Central memory CD8-positive, alpha-beta T cell (primary cell): ENCODE results near the gene AKR1C8.
"Not testable (repeated sequence)": the region's sequence is repeated elsewhere in the genome, so short reads cannot be mapped to it uniquely, and the experiment has no call there.

Experiments used
- ATAC-seq: fragments of 150-1000 bp; cut with Tn5 transposase; replicated peaks from 2 replicates; pipeline ENCODE4 v1.10.0; 2022; ENCODE audit warnings: mild to moderate bottlenecking, moderate FRiP score, moderate number of reproducible peaks; ENCODE audit not compliant: poor library complexity, severe bottlenecking; ENCODE audit errors: extremely low read depth
- DNase-seq, 2 donors: peaks; one replicate each; pipeline ENCODE4 v3.0.0; 2021; ENCODE audit warnings: low spot score in 2 of 2
- H3K27ac Mint-ChIP-seq: one replicate; pipeline ENCODE4 v1.8.0; 2022; ENCODE audit warnings: low read depth, mild to moderate bottlenecking, moderate library complexity, mixed read lengths
- H3K27me3 Mint-ChIP-seq: one replicate; pipeline ENCODE4 v1.8.0; 2022; ENCODE audit warnings: mixed read lengths
- H3K36me3 Mint-ChIP-seq: one replicate; pipeline ENCODE4 v1.8.0; 2022; ENCODE audit warnings: mild to moderate bottlenecking, moderate library complexity, mixed read lengths; ENCODE audit not compliant: insufficient read depth
- H3K4me1 Mint-ChIP-seq: one replicate; pipeline ENCODE4 v1.8.0; 2022; ENCODE audit warnings: mixed read lengths
- H3K4me3 Mint-ChIP-seq: one replicate; pipeline ENCODE4 v1.8.0; 2022; ENCODE audit warnings: mild to moderate bottlenecking, moderate library complexity, mixed read lengths
- H3K9me3 Mint-ChIP-seq: one replicate; pipeline ENCODE4 v1.8.0; 2022; ENCODE audit warnings: mixed read lengths

AKR1C8 gene

DNA sequence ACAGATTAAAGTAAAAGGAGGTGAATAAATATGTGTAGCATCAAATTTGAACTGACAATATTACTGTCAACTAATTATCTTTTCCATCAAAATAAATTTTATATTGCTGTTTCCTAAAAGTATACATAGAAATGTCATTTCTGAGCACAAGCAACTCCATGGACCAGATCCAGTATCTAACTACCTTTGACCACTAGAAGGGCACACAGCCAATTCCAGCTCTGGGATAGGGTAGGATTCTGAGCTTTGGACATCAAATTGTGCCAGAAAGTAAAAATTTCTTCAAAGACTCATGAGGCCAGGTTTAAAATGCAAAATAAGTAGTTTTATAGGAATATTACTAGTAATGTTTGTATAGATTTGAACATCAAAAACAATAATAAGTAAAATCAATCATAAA lies 61.1 kb downstream of the AKR1C8 start:
- no peak for ATAC-seq
- DNase-seq, result no peak
- Mint-ChIP-seq H3K4me1 (no peaks in the 10 kb centered on the region), H3K27ac (no peak overlapping the region), H3K4me3 (no peak overlapping the region), H3K36me3 (no peaks in the 10 kb centered on the region), H3K27me3 (no peaks in the 10 kb centered on the region), H3K9me3 (peaks cover 11% of the 10 kb centered on the region)

GRCh38 chr10:5119997-5120396 lies 65.0 kb downstream of the AKR1C8 start:
- not testable (repeated sequence) for ATAC-seq, H3K27me3 Mint-ChIP-seq, H3K4me1 Mint-ChIP-seq, H3K9me3 Mint-ChIP-seq, H3K4me3 Mint-ChIP-seq, DNase-seq, H3K36me3 Mint-ChIP-seq, H3K27ac Mint-ChIP-seq

GRCh38 chr10:5117026-5117425 lies 67.9 kb downstream of the AKR1C8 start:
- H3K4me3 Mint-ChIP-seq, result no peak overlapping the region
- H3K27ac Mint-ChIP-seq, result no peak overlapping the region
- no peak for DNase-seq
- H3K36me3 Mint-ChIP-seq, result no peaks in the 10 kb centered on the region
- no peaks in the 10 kb centered on the region for H3K4me1 Mint-ChIP-seq
- peaks cover 4% of the 10 kb centered on the region for H3K9me3 Mint-ChIP-seq
- ATAC-seq, result no peak
- H3K27me3 Mint-ChIP-seq, result no peaks in the 10 kb centered on the region

DNA sequence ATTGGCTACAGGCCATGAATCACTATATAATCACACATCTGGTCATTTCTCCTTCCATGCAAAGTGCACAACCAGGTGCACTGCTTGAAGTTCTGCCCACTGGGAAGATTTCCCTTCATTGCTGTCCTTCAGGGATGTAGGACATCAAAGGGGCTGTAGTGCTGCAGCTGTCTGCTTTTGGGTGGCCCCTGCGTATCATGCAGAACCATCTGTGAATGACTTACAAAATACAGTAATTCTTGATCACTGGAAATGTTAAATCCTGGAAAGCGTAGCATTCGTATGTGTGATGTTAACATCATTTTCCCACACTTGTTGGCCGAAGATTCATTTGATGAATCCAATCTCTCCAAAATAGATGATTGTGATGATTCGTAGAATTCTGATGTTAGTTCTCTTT lies 68.3 kb downstream of the AKR1C8 start:
- H3K9me3 Mint-ChIP-seq, result peaks cover 4% of the 10 kb centered on the region
- ATAC-seq, result no peak
- no peak for DNase-seq
- no peaks in the 10 kb centered on the region for H3K27me3 Mint-ChIP-seq
- H3K4me1 Mint-ChIP-seq, result no peaks in the 10 kb centered on the region
- H3K27ac Mint-ChIP-seq, result no peak overlapping the region
- H3K36me3 Mint-ChIP-seq, result no peaks in the 10 kb centered on the region
- H3K4me3 Mint-ChIP-seq, result no peak overlapping the region

DNA sequence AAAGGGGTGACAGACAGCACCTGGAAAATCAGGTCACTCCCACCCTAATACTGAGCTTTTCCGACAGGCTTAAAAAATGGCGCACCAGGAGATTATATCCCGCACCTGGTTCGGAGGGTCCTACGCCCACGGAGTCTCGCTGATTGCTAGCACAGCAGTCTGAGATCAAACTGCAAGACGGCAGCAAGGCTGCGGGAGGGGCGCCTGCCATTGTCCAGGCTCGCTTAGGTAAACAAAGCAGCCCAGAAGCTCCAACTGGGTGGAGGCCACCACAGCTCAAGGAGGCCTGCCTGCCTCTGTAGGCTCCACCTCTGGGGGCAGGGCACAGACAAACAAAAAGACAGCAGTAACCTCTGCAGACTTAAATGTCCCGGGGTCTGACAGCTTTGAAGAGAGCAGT lies 75.1 kb downstream of the AKR1C8 start:
- not testable (repeated sequence) for DNase-seq, H3K27ac Mint-ChIP-seq, ATAC-seq, H3K9me3 Mint-ChIP-seq, H3K27me3 Mint-ChIP-seq, H3K36me3 Mint-ChIP-seq, H3K4me3 Mint-ChIP-seq, H3K4me1 Mint-ChIP-seq

GRCh38 chr10:5108658-5109416 lies 76.1 kb downstream of the AKR1C8 start:
- DNase-seq, result no peak
- Mint-ChIP-seq H3K4me3 (no peak overlapping the region), H3K9me3 (no peaks in the 10 kb centered on the region), H3K36me3 (no peaks in the 10 kb centered on the region), H3K27ac (no peak overlapping the region), H3K4me1 (no peaks in the 10 kb centered on the region), H3K27me3 (no peaks in the 10 kb centered on the region)
- ATAC-seq, result no peak

DNA sequence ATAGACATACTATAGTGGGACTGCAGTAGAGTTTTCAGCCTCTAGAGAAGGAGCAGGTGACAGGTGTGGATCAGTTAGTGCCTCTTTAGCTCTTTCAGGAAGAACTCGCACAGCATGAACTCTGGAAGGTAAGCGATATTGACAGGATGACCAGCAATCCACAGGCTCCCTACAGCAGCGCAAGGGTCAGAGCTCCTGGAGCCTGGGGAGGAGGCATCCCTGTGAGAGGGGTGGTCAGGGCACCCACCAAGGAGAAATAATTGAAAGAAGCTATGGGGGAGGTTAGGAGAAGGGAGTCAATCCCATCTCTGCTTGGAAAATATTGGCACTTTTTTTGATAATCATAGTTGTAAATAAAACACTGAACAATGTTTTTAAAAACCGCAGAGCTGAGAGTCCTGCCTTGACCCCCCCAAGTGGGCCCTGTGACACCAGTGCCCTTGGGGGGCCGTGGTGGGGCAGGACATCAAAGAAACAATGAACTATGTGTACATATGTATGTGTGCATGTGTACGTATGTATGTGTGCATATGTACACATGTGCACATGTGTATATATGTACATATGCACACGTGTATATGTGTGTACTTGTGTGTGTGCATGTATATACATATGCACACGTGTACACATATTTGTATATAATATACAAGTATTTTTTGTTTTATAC lies 77.0 kb downstream of the AKR1C8 start:
- Mint-ChIP-seq H3K4me3 (no peak overlapping the region), H3K27ac (no peak overlapping the region), H3K4me1 (no peaks in the 10 kb centered on the region), H3K9me3 (no peaks in the 10 kb centered on the region), H3K27me3 (no peaks in the 10 kb centered on the region), H3K36me3 (peaks cover 2% of the 10 kb centered on the region)
- ATAC-seq, result no peak
- no peak for DNase-seq

DNA sequence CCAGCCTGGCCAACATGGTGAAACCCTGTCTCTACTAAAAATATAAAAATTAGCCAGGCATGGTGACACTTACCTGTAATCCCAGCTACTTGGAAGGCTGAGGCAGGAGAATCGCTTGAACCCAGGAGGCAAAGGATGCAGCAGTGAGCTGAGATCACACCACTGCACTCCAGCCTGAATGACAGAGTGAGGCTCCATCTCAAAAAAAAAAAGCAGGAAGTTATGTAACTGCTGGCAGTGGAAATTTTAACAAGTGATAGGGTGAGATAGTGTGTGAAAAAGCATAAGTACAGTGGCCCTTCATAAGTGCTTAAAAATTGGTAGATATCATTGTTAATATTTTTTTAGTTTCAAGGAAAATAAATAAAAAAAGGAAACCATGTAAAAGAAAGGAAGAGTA lies 78.4 kb downstream of the AKR1C8 start:
- H3K9me3 Mint-ChIP-seq, result no peaks in the 10 kb centered on the region
- H3K36me3 Mint-ChIP-seq, result peaks cover 2% of the 10 kb centered on the region
- H3K4me3 Mint-ChIP-seq, result no peak overlapping the region
- DNase-seq (no peak), ATAC-seq (no peak)
- no peak overlapping the region for H3K27ac Mint-ChIP-seq
- H3K4me1 Mint-ChIP-seq, result no peaks in the 10 kb centered on the region
- H3K27me3 Mint-ChIP-seq, result no peaks in the 10 kb centered on the region

DNA sequence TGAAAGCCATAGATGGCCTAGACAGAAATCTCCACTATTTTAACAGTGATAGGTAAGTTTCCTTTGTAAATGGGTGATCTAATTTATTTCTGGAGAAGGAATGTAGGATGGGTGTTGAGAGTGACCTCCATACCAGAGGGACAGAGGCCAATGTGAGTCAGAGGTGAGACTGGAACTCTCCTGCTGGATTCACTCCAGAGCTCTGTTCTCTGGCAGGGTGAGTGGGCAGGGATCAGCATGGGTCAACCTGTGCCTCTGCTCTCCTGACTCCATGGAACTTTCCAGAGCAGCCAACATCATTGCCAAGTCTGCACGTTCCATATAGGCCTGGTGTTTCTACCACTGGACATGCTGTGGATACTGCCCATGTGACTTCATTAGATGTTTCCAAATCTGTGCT lies 79.3 kb downstream of the AKR1C8 start:
- no peak for ATAC-seq
- Mint-ChIP-seq H3K9me3 (no peaks in the 10 kb centered on the region), H3K27me3 (no peaks in the 10 kb centered on the region), H3K36me3 (peaks cover 2% of the 10 kb centered on the region), H3K27ac (no peak overlapping the region), H3K4me3 (no peak overlapping the region), H3K4me1 (no peaks in the 10 kb centered on the region)
- DNase-seq, result no peak
